Parathyroid adenoma (tissue), 2 donors: ENCODE measurements around the gene SYAP1.
"Not testable (repeated sequence)": the region's sequence is repeated elsewhere in the genome, so short reads cannot be mapped to it uniquely, and the experiment has no call there.

ENCODE experiments used
- H2AFZ ChIP-seq: fragments of 300-600 bp; sonication (generic); one replicate; pipeline ENCODE4 v1.7.0; 2017; ENCODE audit warnings: antibody characterized with exemption, mild to moderate bottlenecking
- H3K27ac ChIP-seq: fragments of 300-600 bp; sonication (generic); one replicate; pipeline ENCODE4 v1.7.0; 2017
- H3K27me3 ChIP-seq: fragments of 300-600 bp; sonication (generic); one replicate; pipeline ENCODE4 v1.7.0; 2017; ENCODE audit warnings: low read length; ENCODE audit not compliant: control insufficient read depth, insufficient read depth
- H3K36me3 ChIP-seq: fragments of 300-600 bp; sonication (generic); one replicate; pipeline ENCODE4 v1.7.0; 2017; ENCODE audit warnings: low read length; ENCODE audit not compliant: control insufficient read depth, insufficient read depth
- H3K4me1 ChIP-seq: fragments of 300-600 bp; sonication (generic); one replicate; pipeline ENCODE4 v1.7.0; 2017; ENCODE audit warnings: control low read depth
- H3K4me2 ChIP-seq: fragments of 300-600 bp; sonication (generic); one replicate; pipeline ENCODE4 v1.7.0; 2017; ENCODE audit warnings: low read length
- H3K4me3 ChIP-seq: fragments of 300-600 bp; sonication (generic); one replicate; pipeline ENCODE4 v1.7.0; 2017; ENCODE audit warnings: low read depth, low read length
- H3K79me2 ChIP-seq: fragments of 300-600 bp; sonication (generic); one replicate; pipeline ENCODE4 v1.7.0; 2017; ENCODE audit warnings: control low read depth
- H3K9ac ChIP-seq: fragments of 300-600 bp; sonication (generic); one replicate; pipeline ENCODE4 v1.7.0; 2017; ENCODE audit warnings: mild to moderate bottlenecking
- H3K9me3 ChIP-seq: fragments of 300-600 bp; sonication (generic); one replicate; pipeline ENCODE4 v1.7.0; 2017; ENCODE audit warnings: low read length; ENCODE audit not compliant: control insufficient read depth
- TF ChIP-seq, protein P1 (sequence below): fragments of 300-600 bp; sonication (generic); IDR thresholded peaks from one replicate; pipeline ENCODE4 v1.7.0; 2017; ENCODE audit warnings: antibody characterized with exemption, mild to moderate bottlenecking
- donor health status: primary hyperparathyroidism.

The SYAP1 gene

DNA sequence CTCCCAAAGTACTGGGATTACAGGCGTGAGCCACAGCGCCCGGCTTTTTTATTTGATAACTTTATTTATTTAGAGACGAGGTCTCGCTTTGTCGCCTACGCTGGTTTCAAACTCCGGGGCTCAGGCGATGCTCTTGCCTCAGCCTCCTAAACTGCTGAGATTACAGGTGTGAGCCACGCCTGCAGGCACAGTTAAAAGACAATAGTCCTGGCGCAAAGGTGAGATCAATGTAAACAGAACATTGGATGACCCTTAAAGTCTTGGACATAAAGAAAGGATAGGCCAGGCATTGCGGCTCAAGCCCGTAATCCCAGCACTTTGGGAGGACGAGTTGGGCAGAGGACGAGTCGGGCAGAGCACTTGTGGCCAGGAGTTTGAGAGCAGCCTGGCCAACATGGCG, 64.0 kb downstream of the SYAP1 start:
- TF ChIP-seq, protein P1, sequence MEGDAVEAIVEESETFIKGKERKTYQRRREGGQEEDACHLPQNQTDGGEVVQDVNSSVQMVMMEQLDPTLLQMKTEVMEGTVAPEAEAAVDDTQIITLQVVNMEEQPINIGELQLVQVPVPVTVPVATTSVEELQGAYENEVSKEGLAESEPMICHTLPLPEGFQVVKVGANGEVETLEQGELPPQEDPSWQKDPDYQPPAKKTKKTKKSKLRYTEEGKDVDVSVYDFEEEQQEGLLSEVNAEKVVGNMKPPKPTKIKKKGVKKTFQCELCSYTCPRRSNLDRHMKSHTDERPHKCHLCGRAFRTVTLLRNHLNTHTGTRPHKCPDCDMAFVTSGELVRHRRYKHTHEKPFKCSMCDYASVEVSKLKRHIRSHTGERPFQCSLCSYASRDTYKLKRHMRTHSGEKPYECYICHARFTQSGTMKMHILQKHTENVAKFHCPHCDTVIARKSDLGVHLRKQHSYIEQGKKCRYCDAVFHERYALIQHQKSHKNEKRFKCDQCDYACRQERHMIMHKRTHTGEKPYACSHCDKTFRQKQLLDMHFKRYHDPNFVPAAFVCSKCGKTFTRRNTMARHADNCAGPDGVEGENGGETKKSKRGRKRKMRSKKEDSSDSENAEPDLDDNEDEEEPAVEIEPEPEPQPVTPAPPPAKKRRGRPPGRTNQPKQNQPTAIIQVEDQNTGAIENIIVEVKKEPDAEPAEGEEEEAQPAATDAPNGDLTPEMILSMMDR, result no peak

GRCh38 chrX:16784440-16784839, 65.0 kb downstream of the SYAP1 start:
- H3K4me1 ChIP-seq, H3K79me2 ChIP-seq: not testable (repeated sequence)

More for the DNA sequence above, 64.0 kb downstream of the SYAP1 start:
- Histone ChIP-seq H3K9me3 (no peaks in the 10 kb centered on the region), H3K4me2 (no peak overlapping the region), H3K4me1 (no peaks in the 10 kb centered on the region), H3K4me3 (no peak overlapping the region), H3K36me3 (no peaks in the 10 kb centered on the region), H3K9ac (no peak overlapping the region), H3K27ac (no peak overlapping the region), H2AFZ (no peak overlapping the region), H3K79me2 (no peaks in the 10 kb centered on the region), H3K27me3 (no peaks in the 10 kb centered on the region)

DNA sequence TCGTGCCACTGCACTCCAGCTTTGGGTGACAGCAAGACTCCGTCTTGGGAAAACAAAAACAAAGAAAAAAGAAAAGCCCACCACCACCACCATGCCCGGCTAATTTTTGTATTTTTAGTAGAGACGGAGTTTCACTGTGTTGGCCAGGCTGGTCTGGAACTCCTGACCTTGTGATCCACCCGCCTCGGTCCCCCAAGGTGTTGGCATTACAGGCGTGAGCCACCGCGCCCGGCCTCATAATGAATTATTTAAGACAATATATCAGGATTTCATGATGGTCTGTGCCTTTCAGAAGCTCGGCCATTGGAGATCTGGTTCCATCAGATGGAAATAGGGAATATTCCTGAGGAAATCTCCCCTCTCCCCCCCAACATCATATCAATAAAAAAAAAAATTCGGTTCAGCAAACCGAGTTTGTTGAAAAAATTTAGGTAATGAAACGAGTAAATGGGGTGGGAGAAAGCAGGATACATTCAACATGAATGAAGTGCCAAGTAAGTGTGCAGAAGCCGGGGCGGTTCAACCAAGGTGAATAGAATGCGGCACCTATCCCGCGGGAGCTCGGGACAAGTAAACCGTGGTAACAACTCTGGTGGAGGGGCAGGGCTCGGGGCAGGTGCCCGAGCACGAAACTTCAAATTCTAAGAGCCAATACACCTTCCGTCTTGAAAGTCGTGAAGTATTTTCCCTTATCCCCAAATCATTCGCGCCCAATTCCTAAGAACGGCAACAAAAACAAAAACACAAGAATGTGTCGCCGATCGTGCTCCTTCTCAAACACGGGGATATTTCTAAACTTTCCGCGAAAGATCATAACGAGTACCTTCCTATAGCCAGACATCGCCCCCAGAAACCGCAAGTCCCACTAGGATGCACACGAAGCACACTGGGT, 66.1 kb downstream of the SYAP1 start:
- H3K4me2 ChIP-seq, result peak overlapping the region; percentile 71
- TF ChIP-seq, protein P1, result no peak
- peak overlapping the region; percentile 74 for H3K4me3 ChIP-seq
- no peaks in the 10 kb centered on the region for H3K36me3 ChIP-seq
- no peak overlapping the region for H3K9ac ChIP-seq
- H3K9me3 ChIP-seq, result no peaks in the 10 kb centered on the region
- no peaks in the 10 kb centered on the region for H3K79me2 ChIP-seq
- H3K27me3 ChIP-seq, result no peaks in the 10 kb centered on the region
- H3K27ac ChIP-seq, result no peak overlapping the region
- H3K4me1 ChIP-seq, result no peaks in the 10 kb centered on the region
- H2AFZ ChIP-seq, result peak overlapping the region; percentile 81

More at GRCh38 chrX:16784440-16784839, 65.0 kb downstream of the SYAP1 start:
- not testable (repeated sequence) for H3K4me2 ChIP-seq, H3K9me3 ChIP-seq, H3K27me3 ChIP-seq, H3K36me3 ChIP-seq, H3K9ac ChIP-seq, H2AFZ ChIP-seq, H3K27ac ChIP-seq, H3K4me3 ChIP-seq

DNA sequence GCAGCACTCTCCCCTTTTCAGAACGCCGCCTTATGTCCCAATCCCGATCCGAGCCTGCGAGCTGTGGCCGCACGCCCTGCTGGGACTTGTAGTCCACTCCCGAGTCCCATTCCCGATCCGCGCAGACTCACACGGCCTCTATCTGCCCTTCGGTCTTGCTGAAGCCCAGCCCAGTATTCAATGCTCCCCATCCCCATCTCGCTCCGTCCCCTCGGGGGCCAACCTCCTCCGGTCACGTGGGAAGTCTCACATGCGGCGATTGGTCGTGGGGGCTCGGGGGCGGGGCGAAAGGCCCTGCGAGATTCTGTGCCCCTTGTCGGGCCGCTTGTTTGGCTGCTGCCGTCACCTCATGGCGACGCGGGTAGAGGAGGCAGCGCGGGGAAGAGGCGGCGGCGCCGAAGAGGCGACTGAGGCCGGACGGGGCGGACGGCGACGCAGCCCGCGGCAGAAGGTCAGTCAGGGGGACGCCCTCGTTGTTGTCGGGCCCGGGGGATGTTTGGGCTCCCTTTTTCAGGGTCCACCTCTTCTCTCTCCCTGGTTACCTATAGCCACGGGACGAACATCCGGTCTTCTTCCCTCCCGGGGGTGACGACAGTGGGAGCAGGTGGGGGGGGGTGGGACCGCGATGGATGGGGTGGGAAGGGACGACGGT, 66.9 kb downstream of the SYAP1 start, which contains the start of gene TXLNG:
Gene TXLNG (plus strand): TSS at position 328 of the 652 bp plus-strand sequence. CDS start 22 bp downstream, at position 350.
- peaks cover 3% of the 10 kb centered on the region for H3K79me2 ChIP-seq
- H3K4me3 ChIP-seq, result peak within 1 kb of the TSS; percentile 74
- H3K9me3 ChIP-seq, result no peaks in the 10 kb centered on the region
- H3K4me1 ChIP-seq, result no peaks in the 10 kb centered on the region
- H2AFZ ChIP-seq, result peak within 1 kb of the TSS; percentile 81
- TF ChIP-seq, protein P1, result no peak
- H3K36me3 ChIP-seq, result no peaks in the 10 kb centered on the region
- peak within 1 kb of the TSS; percentile 71 for H3K4me2 ChIP-seq
- H3K27me3 ChIP-seq, result no peaks in the 10 kb centered on the region
- peak within 1 kb of the TSS; percentile 75 for H3K27ac ChIP-seq
- H3K9ac ChIP-seq, result no peak within 1 kb of the TSS
